D721Med (cell line): Measurements from ENCODE around the gene KRTAP4-2.
"Not testable (repeated sequence)": the region's sequence is repeated elsewhere in the genome, so short reads cannot be mapped to it uniquely, and the experiment has no call there.

ENCODE experiments used
- DNase-seq: peaks from one replicate; pipeline ENCODE4 v3.0.0; 2011; ENCODE audit warnings: low spot score; ENCODE audit not compliant: insufficient read length
- FAIRE-seq: peaks from 2 replicates; lab custom pipeline; 2011; peaks lifted over from hg19 to GRCh38; lab: Jason Lieb, UNC
- TF ChIP-seq, protein P1 (sequence below): IDR thresholded peaks from 2 replicates; pipeline ENCODE4 v1.5.1; 2012; ENCODE audit warnings: mild to moderate bottlenecking, control low read depth; ENCODE audit not compliant: insufficient read depth; ENCODE audit errors: missing control alignments

KRTAP4-2 gene

DNA sequence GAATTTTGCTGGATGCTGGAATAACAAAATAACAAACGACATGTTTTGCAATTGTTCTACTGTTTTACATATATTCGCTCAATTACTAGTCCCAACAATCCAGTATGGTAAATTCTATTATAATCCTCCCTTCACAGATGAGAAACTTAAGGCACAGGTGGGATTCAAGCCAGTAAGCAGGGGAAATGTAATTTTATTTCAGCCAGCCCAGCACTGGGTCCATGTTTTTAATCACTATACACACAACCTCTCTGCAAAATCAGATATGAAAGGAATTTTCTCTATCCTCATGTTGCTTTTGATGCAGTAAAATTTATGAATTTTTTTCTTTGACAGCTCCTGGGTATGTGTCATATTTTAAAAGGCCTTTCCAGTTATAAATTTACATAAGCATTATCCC, 32.8 kb downstream of the KRTAP4-2 start:
- TF ChIP-seq, protein P1, sequence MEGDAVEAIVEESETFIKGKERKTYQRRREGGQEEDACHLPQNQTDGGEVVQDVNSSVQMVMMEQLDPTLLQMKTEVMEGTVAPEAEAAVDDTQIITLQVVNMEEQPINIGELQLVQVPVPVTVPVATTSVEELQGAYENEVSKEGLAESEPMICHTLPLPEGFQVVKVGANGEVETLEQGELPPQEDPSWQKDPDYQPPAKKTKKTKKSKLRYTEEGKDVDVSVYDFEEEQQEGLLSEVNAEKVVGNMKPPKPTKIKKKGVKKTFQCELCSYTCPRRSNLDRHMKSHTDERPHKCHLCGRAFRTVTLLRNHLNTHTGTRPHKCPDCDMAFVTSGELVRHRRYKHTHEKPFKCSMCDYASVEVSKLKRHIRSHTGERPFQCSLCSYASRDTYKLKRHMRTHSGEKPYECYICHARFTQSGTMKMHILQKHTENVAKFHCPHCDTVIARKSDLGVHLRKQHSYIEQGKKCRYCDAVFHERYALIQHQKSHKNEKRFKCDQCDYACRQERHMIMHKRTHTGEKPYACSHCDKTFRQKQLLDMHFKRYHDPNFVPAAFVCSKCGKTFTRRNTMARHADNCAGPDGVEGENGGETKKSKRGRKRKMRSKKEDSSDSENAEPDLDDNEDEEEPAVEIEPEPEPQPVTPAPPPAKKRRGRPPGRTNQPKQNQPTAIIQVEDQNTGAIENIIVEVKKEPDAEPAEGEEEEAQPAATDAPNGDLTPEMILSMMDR = no peak
- no peak for DNase-seq
- FAIRE-seq = no peak

DNA sequence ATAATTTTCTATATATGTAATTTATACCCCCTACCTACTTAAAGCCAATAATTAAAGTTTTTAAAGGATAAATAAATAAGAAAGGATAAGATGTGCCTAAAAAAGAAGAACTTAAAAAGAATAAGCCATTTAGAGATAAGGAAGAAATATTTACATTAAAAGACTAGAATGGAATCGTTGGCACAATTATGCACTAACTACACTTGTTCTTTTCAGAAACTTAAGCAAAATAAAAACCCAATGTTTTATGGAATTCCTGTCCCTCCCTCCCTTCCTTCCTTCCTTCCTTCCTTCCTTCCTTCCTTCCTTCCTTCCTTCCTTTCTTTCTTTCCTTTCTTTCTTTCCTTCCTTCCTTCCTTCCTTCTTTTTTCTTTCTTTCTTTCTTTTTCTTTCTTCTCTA, 33.2 kb downstream of the KRTAP4-2 start:
- no peak for DNase-seq
- FAIRE-seq = no peak
- TF ChIP-seq, protein P1 = no peak

DNA sequence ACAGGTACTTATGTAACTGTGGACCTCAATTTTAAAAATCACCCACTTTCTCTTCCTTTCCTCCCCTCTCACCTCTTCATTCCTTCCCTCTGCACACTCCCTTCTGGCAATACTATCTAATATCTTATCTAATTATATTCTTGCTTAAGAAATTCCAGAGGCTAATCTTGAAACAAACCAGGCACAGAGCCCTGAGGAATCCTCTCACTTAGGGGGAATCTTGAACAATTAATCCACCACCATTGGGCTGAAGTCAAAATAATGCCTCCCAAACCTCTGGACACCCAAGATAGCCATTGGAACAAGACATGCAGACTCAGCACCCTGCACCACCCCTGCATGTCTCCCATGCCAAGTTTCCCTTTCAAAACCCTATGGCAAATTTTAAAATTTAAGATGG, 36.7 kb downstream of the KRTAP4-2 start:
- FAIRE-seq (no peak), DNase-seq (no peak)
- TF ChIP-seq, protein P1 = no peak

DNA sequence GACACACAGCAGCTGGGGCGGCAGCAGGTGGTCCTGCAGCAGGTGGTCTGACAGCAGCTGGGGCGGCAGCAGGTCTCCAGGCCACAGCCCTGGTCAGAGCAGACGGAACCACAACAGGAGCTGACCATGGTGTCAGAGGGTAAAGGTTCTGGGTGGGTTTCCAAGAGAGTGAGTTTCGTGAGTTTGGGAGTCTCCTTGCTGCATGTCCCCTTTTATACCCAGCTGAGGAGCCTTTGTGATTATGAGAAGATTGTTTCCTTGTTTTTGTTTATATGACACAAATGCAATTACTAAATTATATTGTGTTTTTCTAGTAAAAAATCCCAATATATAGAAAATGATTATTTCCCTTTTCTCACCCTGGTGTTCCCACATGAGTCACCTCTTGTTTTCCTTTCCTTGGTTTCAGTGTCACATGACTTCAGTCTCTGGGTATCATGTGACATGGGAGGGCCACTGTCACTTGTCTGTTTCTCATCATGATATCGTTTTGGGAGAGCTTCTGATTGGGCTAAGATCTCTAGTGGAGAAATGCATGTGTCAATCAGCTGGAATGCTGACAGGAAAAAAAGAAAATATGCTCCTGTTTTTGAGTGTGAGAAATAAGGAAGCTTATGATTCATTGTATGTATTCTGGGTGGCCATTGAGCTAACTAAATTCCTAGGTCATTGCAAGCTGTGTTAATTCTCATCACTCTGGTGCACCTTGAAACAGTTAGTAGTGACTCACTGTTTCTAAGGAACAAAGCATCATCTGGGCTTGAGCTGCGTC, 37.5 kb downstream of the KRTAP4-2 start, which contains the start of gene KRTAP4-6:
Gene KRTAP4-6, minus strand, starts transcription at position 185 of the 772 bp plus-strand sequence. Its CDS starts 57 bp downstream, at position 128.
- TF ChIP-seq, protein P1 = no peak
- FAIRE-seq (no peak), DNase-seq (no peak)

DNA sequence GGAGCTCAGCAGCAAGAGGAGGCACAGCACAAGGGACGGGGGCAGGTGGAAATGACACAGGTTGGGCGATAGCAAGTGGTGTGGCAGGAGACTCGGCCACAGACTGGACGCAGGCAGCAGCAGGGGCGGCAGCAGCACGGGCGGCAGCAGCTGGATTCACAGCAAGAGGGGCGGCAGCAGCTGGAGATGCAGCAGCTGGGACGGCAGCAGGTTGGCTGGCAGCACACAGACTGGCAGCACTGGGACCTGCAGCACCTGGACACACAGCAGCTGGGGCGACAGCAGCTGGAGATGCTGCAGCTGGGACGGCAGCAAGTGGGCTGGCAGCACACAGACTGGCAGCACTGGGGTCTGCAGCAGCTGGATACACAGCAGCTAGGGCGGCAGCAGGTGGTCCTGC, 38.2 kb downstream of the KRTAP4-2 start:
- not testable (repeated sequence) for FAIRE-seq, DNase-seq

DNA sequence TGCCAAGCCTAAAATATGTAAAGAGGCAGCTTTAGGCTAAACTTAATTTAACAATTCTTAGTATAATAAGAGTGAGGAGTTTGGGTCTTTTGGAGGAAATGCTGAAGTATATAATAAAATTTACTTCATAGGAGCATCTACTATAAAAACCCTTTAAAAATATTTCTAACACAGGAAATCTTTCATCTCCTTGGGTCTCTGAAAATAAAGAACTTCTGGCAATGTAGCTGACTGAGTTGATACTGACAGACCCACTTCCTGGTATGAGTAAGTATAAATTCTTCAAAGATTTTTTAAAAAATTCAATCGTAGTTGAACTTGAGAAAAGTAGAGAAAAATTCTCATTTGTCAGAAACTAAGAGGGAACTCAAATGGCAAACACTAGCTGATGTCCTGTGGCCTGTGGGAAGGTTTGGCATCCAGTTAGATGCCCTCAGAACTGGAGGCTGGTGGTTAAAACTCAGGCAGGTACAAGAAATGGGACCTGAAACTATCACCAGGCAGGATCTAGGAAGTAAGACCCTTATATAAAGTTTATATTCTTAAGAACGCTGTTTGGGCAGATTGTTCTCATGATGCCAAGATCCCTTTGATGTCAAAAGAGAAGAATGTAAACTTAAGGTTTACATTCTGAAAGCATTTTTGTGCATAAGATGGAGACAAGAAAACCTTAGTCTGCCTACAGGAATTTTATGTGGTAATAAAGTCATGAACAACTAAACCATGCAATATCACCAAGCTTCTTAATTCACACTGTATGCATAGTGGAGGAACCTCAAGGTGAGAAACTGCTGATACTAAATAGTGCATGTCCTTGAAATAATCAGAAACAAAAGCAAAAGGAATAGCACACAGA, 43.9 kb downstream of the KRTAP4-2 start:
- TF ChIP-seq, protein P1 = no peak
- DNase-seq = no peak
- no peak for FAIRE-seq

DNA sequence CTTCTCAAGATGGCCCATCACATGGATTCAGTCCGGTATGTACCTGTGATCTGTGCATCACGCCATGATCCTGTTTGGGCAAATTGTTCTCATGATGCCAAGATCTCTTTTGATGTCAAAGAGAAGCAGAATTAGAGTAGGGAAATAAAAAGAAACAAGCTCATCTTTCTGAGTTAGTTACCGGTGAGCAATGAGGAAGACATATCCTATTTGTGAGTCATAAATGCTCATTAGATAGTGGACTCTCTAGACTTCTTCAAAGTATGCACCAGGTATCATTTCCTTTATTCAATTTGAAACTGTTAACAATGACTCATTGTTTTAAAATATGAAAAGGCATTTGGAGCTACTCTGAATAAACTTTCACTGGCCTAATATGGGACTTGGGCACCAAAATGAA, 46.0 kb downstream of the KRTAP4-2 start:
- TF ChIP-seq, protein P1 = no peak
- FAIRE-seq = no peak
- no peak for DNase-seq
